ENCODE data around the gene ARID3A. TPM values are rescaled to one million over a fixed set of nuclear protein-coding genes. Genes with fewer than 3 reads are reported as not detected.

Gene ARID3A
- total and polyA plus RNA-seq, 2 of the 4 experiments (the other 2 are of a cell fraction), result 16.0 to 23.1 TPM

DNA sequence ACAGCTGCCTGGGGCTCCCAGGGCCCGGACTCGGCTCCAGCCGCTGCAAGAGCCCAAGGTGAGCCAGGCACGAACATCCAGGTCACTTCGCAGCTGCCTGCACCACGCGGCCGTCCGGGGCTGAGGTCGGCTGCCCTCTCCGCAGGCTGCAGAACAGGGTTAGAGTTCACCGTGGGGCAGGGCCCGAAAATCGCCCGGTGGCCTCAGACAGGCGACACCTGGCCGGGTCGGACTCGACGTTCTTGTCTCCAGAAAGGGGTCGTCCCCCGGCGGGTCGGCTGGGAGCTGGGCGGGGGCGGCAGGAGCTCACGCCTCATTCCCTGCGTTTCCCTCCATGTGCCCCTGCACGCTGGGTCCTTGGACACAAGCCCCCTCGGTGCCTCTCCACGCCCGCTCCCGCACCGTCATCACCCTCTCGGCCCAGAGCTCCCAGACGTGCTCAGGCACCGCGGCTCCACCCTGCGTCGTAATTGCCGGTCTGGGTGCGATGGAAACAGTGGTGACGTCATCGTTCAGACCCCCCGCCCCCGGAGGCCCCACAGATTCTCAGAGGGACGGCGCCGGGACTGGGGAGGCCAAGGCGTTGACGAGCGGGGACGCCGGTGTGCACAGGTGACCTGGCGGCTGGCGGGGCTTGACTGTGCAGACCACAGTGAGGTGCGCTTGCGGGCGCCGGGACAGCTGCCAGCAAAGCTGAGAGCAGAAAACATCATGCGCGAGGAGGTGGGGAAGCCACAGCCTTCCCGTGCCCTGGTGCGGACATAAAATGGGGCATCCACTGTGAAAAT lies 70.4 kb downstream of the ARID3A start (continued):
- TF ChIP-seq CEBPB (IDR thresholded peaks at IDR 0.05; ENCODE audit: low read depth, low read length), result 0 out of 2 replicates have a peak, but pooled peaks have one; percentile 0

- no peak overlapping the region for H3K18ac ChIP-seq (ENCODE audit: low read depth, low read length)
- H2AK5ac ChIP-seq (ENCODE audit: low read depth, low read length), result no peak overlapping the region
- no peak overlapping the region for H3K27ac ChIP-seq (ENCODE audit: insufficient read depth, low read length)
- no peak overlapping the region for H3K4me2 ChIP-seq (ENCODE audit: low read depth, low read length)
- no peak overlapping the region for H2BK20ac ChIP-seq (ENCODE audit: low read depth, low read length)
- no peak overlapping the region for H3K9ac ChIP-seq (ENCODE audit: low read depth, low read length)
- H4K8ac ChIP-seq (ENCODE audit: low read depth in 2 of 2, low read length in 2 of 2), result no peak overlapping the region
- H3K56ac ChIP-seq (ENCODE audit: extremely low read depth, insufficient read depth, low read length), result no peak overlapping the region
- POLR2A ChIA-PET (ENCODE audit: unreplicated experiment), result interaction anchor here (0.6 kb wide), 2 partner anchors 13 to 1077 kb away, joined by 3 to 4 read pairs; no protein-coding TSS in a partner anchor
- H3K4me1 ChIP-seq (ENCODE audit: control insufficient read depth, insufficient read depth, low read length), result peaks cover 5% of the 10 kb centered on the region
- dilution Hi-C loops (cut with HindIII; ENCODE audit: low sequenced_read_pairs, unreplicated experiment), result no loop called here
- DNase-seq (no peak), ATAC-seq (ENCODE audit: low read depth) (no peak)
- WGBS, 2 experiments (ENCODE audit: extremely low coverage in 2 of 2, insufficient read length in 1 of 2), result 41% methylated on average over 4 of the region's 6 CpGs; no CpG with 5 or more reads in 1 of the 2 experiments
- no peak overlapping the region for H4K91ac ChIP-seq (ENCODE audit: insufficient read depth, low read depth, low read length)
- CTCF ChIA-PET, result no interaction called here
- H2BK5ac ChIP-seq (ENCODE audit: low read depth, low read length, poor library complexity, severe bottlenecking), result no peak overlapping the region
- intact Hi-C loops (cut with micrococcal nuclease), result no loop called here
- H3K27me3 ChIP-seq (ENCODE audit: control insufficient read depth, insufficient read depth, low read length), result peaks cover 44% of the 10 kb centered on the region
- H3K9me3 ChIP-seq (ENCODE audit: control insufficient read depth, insufficient read depth, low read length), result no peaks in the 10 kb centered on the region
- no peak overlapping the region for H2BK120ac ChIP-seq (ENCODE audit: low read depth, low read length)
- H3K79me1 ChIP-seq (ENCODE audit: low read depth in 1 of 2, low read length in 2 of 2), result no peaks in the 10 kb centered on the region
- no peaks in the 10 kb centered on the region for H3K9me1 ChIP-seq (ENCODE audit: insufficient read depth, low read length)
- BruUV-seq (replicated peaks), result no TSS peak
- H3K23ac ChIP-seq (ENCODE audit: low read depth, low read length), result no peak overlapping the region
- no peak overlapping the region for H2BK15ac ChIP-seq (ENCODE audit: low read depth, low read length)
- H2AFZ ChIP-seq (replicated peaks; ENCODE audit: low read length, poor library complexity), result no peak overlapping the region
- H2AK9ac ChIP-seq (replicated peaks; ENCODE audit: low read depth, low read length, poor library complexity), result no peak overlapping the region
- in situ Hi-C loops (cut with MboI; ENCODE audit: low sequenced_read_pairs), result loop anchor here (5.0 kb wide), 1 partner anchor 141 kb away; the partner anchor contains the start of gene CFD
- no peak for TF ChIP-seq POLR2A (IDR thresholded peaks at IDR 0.05; ENCODE audit: low read depth, low read length)
- TF ChIP-seq, protein P1, sequence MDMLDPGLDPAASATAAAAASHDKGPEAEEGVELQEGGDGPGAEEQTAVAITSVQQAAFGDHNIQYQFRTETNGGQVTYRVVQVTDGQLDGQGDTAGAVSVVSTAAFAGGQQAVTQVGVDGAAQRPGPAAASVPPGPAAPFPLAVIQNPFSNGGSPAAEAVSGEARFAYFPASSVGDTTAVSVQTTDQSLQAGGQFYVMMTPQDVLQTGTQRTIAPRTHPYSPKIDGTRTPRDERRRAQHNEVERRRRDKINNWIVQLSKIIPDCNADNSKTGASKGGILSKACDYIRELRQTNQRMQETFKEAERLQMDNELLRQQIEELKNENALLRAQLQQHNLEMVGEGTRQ (IDR thresholded peaks at IDR 0.05; ENCODE audit: low read depth, low read length), result peak; percentile 33; the same call in 1 of the 2 replicates
- TF ChIP-seq, protein P2, sequence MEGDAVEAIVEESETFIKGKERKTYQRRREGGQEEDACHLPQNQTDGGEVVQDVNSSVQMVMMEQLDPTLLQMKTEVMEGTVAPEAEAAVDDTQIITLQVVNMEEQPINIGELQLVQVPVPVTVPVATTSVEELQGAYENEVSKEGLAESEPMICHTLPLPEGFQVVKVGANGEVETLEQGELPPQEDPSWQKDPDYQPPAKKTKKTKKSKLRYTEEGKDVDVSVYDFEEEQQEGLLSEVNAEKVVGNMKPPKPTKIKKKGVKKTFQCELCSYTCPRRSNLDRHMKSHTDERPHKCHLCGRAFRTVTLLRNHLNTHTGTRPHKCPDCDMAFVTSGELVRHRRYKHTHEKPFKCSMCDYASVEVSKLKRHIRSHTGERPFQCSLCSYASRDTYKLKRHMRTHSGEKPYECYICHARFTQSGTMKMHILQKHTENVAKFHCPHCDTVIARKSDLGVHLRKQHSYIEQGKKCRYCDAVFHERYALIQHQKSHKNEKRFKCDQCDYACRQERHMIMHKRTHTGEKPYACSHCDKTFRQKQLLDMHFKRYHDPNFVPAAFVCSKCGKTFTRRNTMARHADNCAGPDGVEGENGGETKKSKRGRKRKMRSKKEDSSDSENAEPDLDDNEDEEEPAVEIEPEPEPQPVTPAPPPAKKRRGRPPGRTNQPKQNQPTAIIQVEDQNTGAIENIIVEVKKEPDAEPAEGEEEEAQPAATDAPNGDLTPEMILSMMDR (conservative IDR thresholded peaks at IDR 0.05; ENCODE audit: low read depth, low read length), result no peak
- TF ChIP-seq RAD21 (IDR thresholded peaks at IDR 0.05; ENCODE audit: low read length), result no peak
- TF ChIP-seq MXI1 (IDR thresholded peaks at IDR 0.05; ENCODE audit: borderline replicate concordance, low read depth, low read length), result no peak
- TF ChIP-seq RFX5 (IDR thresholded peaks at IDR 0.05; ENCODE audit: low read depth, low read length), result no peak
- H3K4ac ChIP-seq (ENCODE audit: low read depth, low read length), result no peak overlapping the region
- no peak overlapping the region for H4K5ac ChIP-seq (ENCODE audit: low read depth, low read length)
- H3K14ac ChIP-seq (replicated peaks; ENCODE audit: low read depth, low read length), result no peak overlapping the region
- H3K36me3 ChIP-seq (ENCODE audit: control insufficient read depth, insufficient read depth, low read length), result peaks cover 12% of the 10 kb centered on the region; the same call in 1 of the 2 replicates
- no peak overlapping the region for H3K4me3 ChIP-seq (ENCODE audit: insufficient read depth, low read depth, low read length)
- H4K20me1 ChIP-seq (ENCODE audit: insufficient read depth, low read length), result 0 out of 2 replicates have a peak, but pooled peaks cover 11% of the 10 kb centered on the region
These were observed 72.2 kb downstream of the ARID3A start for GRCh38 chr19:998064-998463.

Measured in IMR-90 (cell line).